ENCODE measurements around the gene PPP1R12C. TPM values are rescaled to one million over a fixed set of nuclear protein-coding genes. Genes with fewer than 3 reads are reported as not detected.

PPP1R12C gene
- polyA plus RNA-seq, 1 donor, result 94.4 TPM

- H3K4me1 ChIP-seq (ENCODE audit: control insufficient read depth, insufficient read depth, low read length), result peaks cover 31% of the 10 kb centered on the region
- peak; percentile 47 to 79 for DNase-seq
- peaks cover 2% of the 10 kb centered on the region for H3K36me3 ChIP-seq (ENCODE audit: control insufficient read depth, insufficient read depth, low read length)
- no peaks in the 10 kb centered on the region for H3K9me3 ChIP-seq (ENCODE audit: control insufficient read depth, low read depth, low read length)
- WGBS (ENCODE audit: insufficient coverage, low lambda C conversion rate), result no CpG with 5 or more reads among the region's 22 CpGs
- no peaks in the 10 kb centered on the region for H3K27me3 ChIP-seq (ENCODE audit: control insufficient read depth, insufficient read depth, low read length)
- H3K27ac ChIP-seq (ENCODE audit: low read length), result no peak overlapping the region
- H3K4me3 ChIP-seq (ENCODE audit: low read length), result peak overlapping the region; percentile 66
Measured at GRCh38 chr19:55118401-55118991, 1.1 kb upstream of the PPP1R12C start.

DNA sequence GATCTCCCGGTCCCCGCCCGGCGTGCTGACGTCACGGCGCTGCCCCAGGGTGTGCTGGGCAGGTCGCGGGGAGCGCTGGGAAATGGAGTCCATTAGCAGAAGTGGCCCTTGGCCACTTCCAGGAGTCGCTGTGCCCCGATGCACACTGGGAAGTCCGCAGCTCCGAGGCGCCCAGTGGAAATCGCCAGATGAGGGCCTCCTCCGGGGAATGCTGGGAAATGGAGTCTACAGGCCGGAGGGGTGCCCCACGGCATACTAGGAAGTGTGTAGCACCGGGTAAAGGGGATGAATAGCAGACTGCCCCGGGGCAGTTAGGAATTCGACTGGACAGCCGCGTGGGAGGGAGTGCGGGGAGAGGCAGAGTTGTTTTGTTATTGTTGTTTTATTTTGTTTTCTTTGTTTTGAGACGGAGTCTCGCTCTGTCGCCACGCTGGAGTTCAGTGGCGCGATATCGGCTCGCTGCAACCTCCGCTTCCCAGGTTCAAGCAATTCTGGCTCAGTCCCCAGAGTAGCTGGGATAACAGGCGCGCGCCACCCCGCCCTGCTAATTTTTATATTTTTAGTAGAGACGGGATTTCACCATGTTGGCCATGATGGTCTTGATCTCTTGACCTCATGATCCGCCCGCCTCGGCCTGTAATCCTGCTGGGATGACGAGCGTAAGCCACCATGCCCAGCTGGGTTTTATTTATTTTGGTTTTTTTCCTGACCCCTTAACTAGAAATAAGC is 390 bp upstream of the PPP1R12C start:
- 0% methylated on average over 1 of the region's 44 CpGs for WGBS (ENCODE audit: insufficient coverage, low lambda C conversion rate)
- peak overlapping the region; percentile 48 for H3K27ac ChIP-seq (ENCODE audit: low read length)

DNA sequence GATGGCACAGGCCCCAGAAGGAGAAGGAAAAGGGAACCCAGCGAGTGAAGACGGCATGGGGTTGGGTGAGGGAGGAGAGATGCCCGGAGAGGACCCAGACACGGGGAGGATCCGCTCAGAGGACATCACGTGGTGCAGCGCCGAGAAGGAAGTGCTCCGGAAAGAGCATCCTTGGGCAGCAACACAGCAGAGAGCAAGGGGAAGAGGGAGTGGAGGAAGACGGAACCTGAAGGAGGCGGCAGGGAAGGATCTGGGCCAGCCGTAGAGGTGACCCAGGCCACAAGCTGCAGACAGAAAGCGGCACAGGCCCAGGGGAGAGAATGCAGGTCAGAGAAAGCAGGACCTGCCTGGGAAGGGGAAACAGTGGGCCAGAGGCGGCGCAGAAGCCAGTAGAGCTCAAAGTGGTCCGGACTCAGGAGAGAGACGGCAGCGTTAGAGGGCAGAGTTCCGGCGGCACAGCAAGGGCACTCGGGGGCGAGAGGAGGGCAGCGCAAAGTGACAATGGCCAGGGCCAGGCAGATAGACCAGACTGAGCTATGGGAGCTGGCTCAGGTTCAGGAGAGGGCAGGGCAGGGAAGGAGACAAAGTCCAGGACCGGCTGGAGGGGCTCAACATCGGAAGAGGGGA is 1.1 kb downstream of the PPP1R12C start:
- WGBS (ENCODE audit: insufficient coverage, low lambda C conversion rate), result no CpG with 5 or more reads among the region's 25 CpGs
- peaks cover 38% of the 10 kb centered on the region for H3K4me1 ChIP-seq (ENCODE audit: control insufficient read depth, insufficient read depth, low read length)

More for the DNA sequence above, 390 bp upstream of the PPP1R12C start:
- Histone ChIP-seq H3K4me3 (ENCODE audit: low read length) (peak overlapping the region; percentile 66), H3K4me1 (ENCODE audit: control insufficient read depth, insufficient read depth, low read length) (peaks cover 38% of the 10 kb centered on the region), H3K27me3 (ENCODE audit: control insufficient read depth, insufficient read depth, low read length) (no peaks in the 10 kb centered on the region), H3K9me3 (ENCODE audit: control insufficient read depth, low read depth, low read length) (no peaks in the 10 kb centered on the region), H3K36me3 (ENCODE audit: control insufficient read depth, insufficient read depth, low read length) (peaks cover 2% of the 10 kb centered on the region)
- peak; percentile 99 to 100 for DNase-seq

GRCh38 chr19:55115446-55116065 is 1.9 kb downstream of the PPP1R12C start:
- peak overlapping the region; percentile 94 for H3K4me3 ChIP-seq (ENCODE audit: low read length)
- peaks cover 16% of the 10 kb centered on the region for H3K36me3 ChIP-seq (ENCODE audit: control insufficient read depth, insufficient read depth, low read length)
- H3K27ac ChIP-seq (ENCODE audit: low read length), result peak overlapping the region; percentile 46
- DNase-seq, result no peak
- WGBS (ENCODE audit: insufficient coverage, low lambda C conversion rate), result 63% methylated on average over 1 of the region's 13 CpGs
- no peaks in the 10 kb centered on the region for H3K27me3 ChIP-seq (ENCODE audit: control insufficient read depth, insufficient read depth, low read length)
- H3K4me1 ChIP-seq (ENCODE audit: control insufficient read depth, insufficient read depth, low read length), result peaks cover 38% of the 10 kb centered on the region
- H3K9me3 ChIP-seq (ENCODE audit: control insufficient read depth, low read depth, low read length), result no peaks in the 10 kb centered on the region

More for the DNA sequence above, 1.1 kb downstream of the PPP1R12C start:
- Histone ChIP-seq H3K27ac (ENCODE audit: low read length) (peak overlapping the region; percentile 60), H3K36me3 (ENCODE audit: control insufficient read depth, insufficient read depth, low read length) (peaks cover 15% of the 10 kb centered on the region), H3K4me3 (ENCODE audit: low read length) (peak overlapping the region; percentile 94), H3K27me3 (ENCODE audit: control insufficient read depth, insufficient read depth, low read length) (no peaks in the 10 kb centered on the region), H3K9me3 (ENCODE audit: control insufficient read depth, low read depth, low read length) (no peaks in the 10 kb centered on the region)
- peak; percentile 47 to 58 for DNase-seq

- H3K27ac ChIP-seq (ENCODE audit: low read length), result no peak overlapping the region
- H3K27me3 ChIP-seq (ENCODE audit: control insufficient read depth, insufficient read depth, low read length), result no peaks in the 10 kb centered on the region
- H3K4me1 ChIP-seq (ENCODE audit: control insufficient read depth, insufficient read depth, low read length), result peaks cover 38% of the 10 kb centered on the region
- no peak for DNase-seq
- no CpG with 5 or more reads among the region's 9 CpGs for WGBS (ENCODE audit: insufficient coverage, low lambda C conversion rate)
- H3K36me3 ChIP-seq (ENCODE audit: control insufficient read depth, insufficient read depth, low read length), result peaks cover 23% of the 10 kb centered on the region
- H3K4me3 ChIP-seq (ENCODE audit: low read length), result no peak overlapping the region
- no peaks in the 10 kb centered on the region for H3K9me3 ChIP-seq (ENCODE audit: control insufficient read depth, low read depth, low read length)
Measured at GRCh38 chr19:55114566-55115145, 2.8 kb downstream of the PPP1R12C start.

DNA sequence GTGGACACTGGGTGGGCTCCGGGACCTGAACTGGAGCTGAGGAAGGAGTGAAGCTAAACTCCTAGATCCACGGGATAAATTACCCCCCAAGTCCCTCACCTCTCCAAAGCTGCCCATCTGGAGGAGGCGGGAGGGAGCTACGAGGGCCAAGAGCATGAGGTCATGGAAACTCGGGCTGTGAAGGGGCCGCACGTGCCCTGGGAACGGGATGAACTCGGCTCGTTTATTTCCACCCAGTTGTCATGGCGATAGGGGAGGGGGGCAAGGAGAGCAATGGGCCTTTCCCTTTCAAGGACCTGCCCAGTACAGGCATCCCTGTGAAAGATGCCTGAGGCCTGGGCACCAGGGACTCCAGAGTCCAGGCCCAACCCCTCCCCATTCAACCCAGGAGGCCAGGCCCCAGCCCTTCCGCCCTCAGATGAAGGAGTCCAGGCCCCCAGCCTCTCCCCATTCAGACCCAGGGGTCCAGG is 3.8 kb downstream of the PPP1R12C start:
- WGBS (ENCODE audit: insufficient coverage, low lambda C conversion rate), result no CpG with 5 or more reads among the region's 12 CpGs
- H3K9me3 ChIP-seq (ENCODE audit: control insufficient read depth, low read depth, low read length), result no peaks in the 10 kb centered on the region
- no peak overlapping the region for H3K4me3 ChIP-seq (ENCODE audit: low read length)
- no peaks in the 10 kb centered on the region for H3K27me3 ChIP-seq (ENCODE audit: control insufficient read depth, insufficient read depth, low read length)
- H3K36me3 ChIP-seq (ENCODE audit: control insufficient read depth, insufficient read depth, low read length), result peaks cover 30% of the 10 kb centered on the region
- H3K27ac ChIP-seq (ENCODE audit: low read length), result peak overlapping the region; percentile 69
- peak; percentile 85 to 89 for DNase-seq
- H3K4me1 ChIP-seq (ENCODE audit: control insufficient read depth, insufficient read depth, low read length), result peaks cover 35% of the 10 kb centered on the region

GRCh38 chr19:55112777-55113569 is 4.5 kb downstream of the PPP1R12C start:
- WGBS (ENCODE audit: insufficient coverage, low lambda C conversion rate), result no CpG with 5 or more reads among the region's 23 CpGs
- H3K4me3 ChIP-seq (ENCODE audit: low read length), result no peak overlapping the region
- no peak for DNase-seq
- peaks cover 30% of the 10 kb centered on the region for H3K36me3 ChIP-seq (ENCODE audit: control insufficient read depth, insufficient read depth, low read length)
- H3K27ac ChIP-seq (ENCODE audit: low read length), result peak overlapping the region; percentile 69
- H3K4me1 ChIP-seq (ENCODE audit: control insufficient read depth, insufficient read depth, low read length), result peaks cover 28% of the 10 kb centered on the region
- H3K27me3 ChIP-seq (ENCODE audit: control insufficient read depth, insufficient read depth, low read length), result no peaks in the 10 kb centered on the region
- H3K9me3 ChIP-seq (ENCODE audit: control insufficient read depth, low read depth, low read length), result no peaks in the 10 kb centered on the region

DNA sequence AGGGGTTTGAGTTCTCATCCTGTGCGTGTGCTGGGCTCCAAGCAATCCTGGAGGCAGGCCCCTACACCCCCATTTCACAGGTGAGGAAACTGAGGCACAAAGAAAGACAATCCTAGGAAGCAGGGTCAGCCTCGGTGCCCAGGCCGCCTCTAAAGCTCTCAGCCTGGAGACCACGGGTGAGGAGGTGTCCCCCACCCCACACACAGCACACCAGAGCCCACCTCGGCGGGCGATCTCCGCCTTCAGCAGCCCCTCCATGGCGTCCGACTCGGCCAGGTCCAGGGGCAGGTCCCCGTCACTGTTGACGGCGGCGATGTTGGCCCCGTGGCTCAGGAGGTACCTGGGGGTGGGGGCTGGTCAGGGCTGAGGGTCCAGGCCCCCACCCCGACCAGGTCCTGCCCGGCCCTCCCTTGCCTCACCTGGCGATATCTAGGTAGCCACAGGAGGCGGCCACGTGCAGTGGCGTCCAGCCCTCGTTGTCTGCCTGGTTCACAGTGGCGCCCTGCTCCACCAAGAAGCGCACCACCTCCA is 5.1 kb downstream of the PPP1R12C start:
- Histone ChIP-seq H3K4me3 (ENCODE audit: low read length) (no peak overlapping the region), H3K36me3 (ENCODE audit: control insufficient read depth, insufficient read depth, low read length) (peaks cover 30% of the 10 kb centered on the region), H3K9me3 (ENCODE audit: control insufficient read depth, low read depth, low read length) (no peaks in the 10 kb centered on the region), H3K4me1 (ENCODE audit: control insufficient read depth, insufficient read depth, low read length) (peaks cover 28% of the 10 kb centered on the region), H3K27ac (ENCODE audit: low read length) (no peak overlapping the region), H3K27me3 (ENCODE audit: control insufficient read depth, insufficient read depth, low read length) (no peaks in the 10 kb centered on the region)
- WGBS (ENCODE audit: insufficient coverage, low lambda C conversion rate), result no CpG with 5 or more reads among the region's 25 CpGs
- DNase-seq, result no peak

DNA sequence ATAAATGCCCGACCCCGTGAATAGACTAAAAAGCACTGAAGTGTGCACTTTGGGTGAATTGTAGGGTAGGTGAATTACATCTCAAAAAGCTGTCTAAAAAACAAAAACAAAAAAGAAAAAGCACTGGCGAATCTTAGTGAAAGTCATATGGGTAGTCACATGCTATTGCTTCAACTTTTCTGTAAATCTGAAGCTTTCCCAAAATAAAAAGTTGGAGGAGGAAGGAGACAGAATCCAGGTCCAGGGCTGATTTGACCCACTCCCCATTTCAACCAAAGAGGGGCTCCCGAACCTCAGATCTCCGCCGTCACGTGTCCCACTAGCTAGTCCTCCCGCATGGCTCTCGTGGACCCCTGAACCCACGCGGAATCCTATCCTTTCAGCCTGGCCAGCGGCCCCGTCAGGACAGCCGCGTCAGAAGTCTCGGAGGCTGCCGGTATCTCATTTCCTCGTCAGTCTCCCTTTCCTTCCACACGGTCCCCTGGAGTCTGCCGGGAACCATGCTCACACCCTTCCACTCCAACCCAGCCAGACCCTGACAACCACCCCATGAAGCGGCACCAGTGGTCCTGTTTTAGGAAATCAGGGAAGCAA is 6.1 kb downstream of the PPP1R12C start:
- H3K4me1 ChIP-seq (ENCODE audit: control insufficient read depth, insufficient read depth, low read length), result peaks cover 28% of the 10 kb centered on the region
- H3K9me3 ChIP-seq (ENCODE audit: control insufficient read depth, low read depth, low read length), result no peaks in the 10 kb centered on the region
- no peak overlapping the region for H3K27ac ChIP-seq (ENCODE audit: low read length)
- no peak for DNase-seq
- H3K27me3 ChIP-seq (ENCODE audit: control insufficient read depth, insufficient read depth, low read length), result no peaks in the 10 kb centered on the region
- 100% methylated on average over 1 of the region's 21 CpGs for WGBS (ENCODE audit: insufficient coverage, low lambda C conversion rate)
- no peak overlapping the region for H3K4me3 ChIP-seq (ENCODE audit: low read length)
- peaks cover 36% of the 10 kb centered on the region for H3K36me3 ChIP-seq (ENCODE audit: control insufficient read depth, insufficient read depth, low read length)

Measured in large intestine (tissue), 3 donors.